ENCODE measurements around the gene GRIA4.
A peak's percentile ranks its signal among the peaks of the same experiment; 100 is the strongest.

Gene GRIA4

DNA sequence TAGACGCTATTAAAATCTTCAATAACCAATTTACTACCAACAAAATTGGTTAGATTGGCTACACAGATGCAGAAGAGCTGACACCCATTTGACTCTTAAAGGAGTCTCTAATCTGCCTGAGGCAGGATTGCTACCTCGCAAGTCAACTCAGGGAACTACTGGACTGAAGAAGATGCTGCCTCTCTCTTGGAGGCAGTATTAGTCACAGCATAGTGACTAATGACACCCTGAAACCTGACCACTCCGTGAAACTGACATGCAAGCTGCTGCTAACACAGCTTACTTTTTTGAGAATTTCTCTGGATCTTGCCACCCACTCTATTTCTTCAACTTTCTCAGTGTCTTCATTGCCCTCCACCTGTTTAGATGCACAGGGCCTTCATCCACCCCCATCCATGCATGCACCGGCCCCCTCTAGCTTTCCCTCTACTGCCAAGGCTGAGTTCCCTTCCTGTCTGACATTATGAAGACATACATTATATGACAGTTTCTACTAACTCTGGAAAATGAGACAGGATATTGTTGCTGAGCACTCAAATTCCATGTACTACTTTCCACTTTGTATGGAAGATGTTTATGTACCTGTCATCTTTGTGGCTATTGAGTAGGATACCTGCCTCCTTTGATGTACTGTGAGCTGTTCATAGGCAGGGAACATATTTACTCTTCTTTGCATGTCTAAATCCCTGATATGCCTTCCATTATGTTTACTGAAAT, 229.0 kb downstream of the GRIA4 start:
- Mint-ChIP-seq H3K4me1 (peaks cover 8% of the 10 kb centered on the region), H3K27ac (no peak overlapping the region), H3K4me3 (no peak overlapping the region), H3K36me3 (ENCODE audit: low read depth) (no peaks in the 10 kb centered on the region), H3K9me3 (no peaks in the 10 kb centered on the region), H3K27me3 (ENCODE audit: low read depth, poor library complexity) (no peaks in the 10 kb centered on the region)
- TF ChIP-seq, protein P1, sequence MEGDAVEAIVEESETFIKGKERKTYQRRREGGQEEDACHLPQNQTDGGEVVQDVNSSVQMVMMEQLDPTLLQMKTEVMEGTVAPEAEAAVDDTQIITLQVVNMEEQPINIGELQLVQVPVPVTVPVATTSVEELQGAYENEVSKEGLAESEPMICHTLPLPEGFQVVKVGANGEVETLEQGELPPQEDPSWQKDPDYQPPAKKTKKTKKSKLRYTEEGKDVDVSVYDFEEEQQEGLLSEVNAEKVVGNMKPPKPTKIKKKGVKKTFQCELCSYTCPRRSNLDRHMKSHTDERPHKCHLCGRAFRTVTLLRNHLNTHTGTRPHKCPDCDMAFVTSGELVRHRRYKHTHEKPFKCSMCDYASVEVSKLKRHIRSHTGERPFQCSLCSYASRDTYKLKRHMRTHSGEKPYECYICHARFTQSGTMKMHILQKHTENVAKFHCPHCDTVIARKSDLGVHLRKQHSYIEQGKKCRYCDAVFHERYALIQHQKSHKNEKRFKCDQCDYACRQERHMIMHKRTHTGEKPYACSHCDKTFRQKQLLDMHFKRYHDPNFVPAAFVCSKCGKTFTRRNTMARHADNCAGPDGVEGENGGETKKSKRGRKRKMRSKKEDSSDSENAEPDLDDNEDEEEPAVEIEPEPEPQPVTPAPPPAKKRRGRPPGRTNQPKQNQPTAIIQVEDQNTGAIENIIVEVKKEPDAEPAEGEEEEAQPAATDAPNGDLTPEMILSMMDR (IDR thresholded peaks at IDR 0.05), result no peak
- DNase-seq, result no peak

DNA sequence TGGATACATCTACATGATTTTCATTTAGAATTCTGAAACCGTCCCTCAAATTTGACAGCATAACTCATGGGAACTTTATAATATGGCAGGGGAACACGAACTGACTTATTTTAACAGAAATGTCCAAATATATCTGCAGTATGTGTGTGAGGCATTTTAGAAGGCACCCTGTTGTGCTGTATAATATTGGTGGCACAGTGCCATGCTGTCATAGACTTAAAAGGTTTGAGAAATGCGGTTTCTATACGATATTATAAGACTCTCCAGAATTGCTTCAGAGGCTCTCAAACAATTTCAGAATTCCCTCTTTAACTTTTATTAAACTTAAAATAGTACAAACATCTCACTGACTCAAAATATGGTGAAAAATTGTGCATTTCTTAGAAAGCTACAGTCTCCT, 230.5 kb downstream of the GRIA4 start:
- Mint-ChIP-seq H3K4me1 (peaks cover 8% of the 10 kb centered on the region), H3K27me3 (ENCODE audit: low read depth, poor library complexity) (no peaks in the 10 kb centered on the region), H3K27ac (no peak overlapping the region), H3K4me3 (no peak overlapping the region), H3K9me3 (no peaks in the 10 kb centered on the region), H3K36me3 (ENCODE audit: low read depth) (no peaks in the 10 kb centered on the region)
- no peak for DNase-seq
- TF ChIP-seq, protein P1 (IDR thresholded peaks at IDR 0.05), result no peak

DNA sequence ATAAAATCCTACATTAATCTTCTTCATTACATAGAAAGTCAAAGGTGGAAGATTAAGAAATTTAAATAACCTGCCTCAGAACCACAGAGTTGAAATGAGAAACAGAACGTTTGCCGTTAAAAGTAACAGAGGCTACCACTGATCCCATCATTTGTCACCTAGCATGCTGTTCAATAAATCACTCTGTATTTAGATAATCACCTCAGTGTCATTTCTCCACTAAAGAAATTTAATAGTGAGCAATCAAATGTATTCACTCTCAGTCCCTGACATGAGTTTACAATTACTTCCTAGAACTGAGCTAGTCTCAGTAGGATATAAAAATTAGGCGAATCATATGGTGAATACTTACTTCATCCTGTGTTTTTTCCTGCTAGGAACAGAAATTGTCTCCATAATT, 242.5 kb downstream of the GRIA4 start:
- DNase-seq, result no peak
- Mint-ChIP-seq H3K4me1 (no peaks in the 10 kb centered on the region), H3K9me3 (no peaks in the 10 kb centered on the region), H3K36me3 (ENCODE audit: low read depth) (no peaks in the 10 kb centered on the region), H3K27ac (no peak overlapping the region), H3K4me3 (no peak overlapping the region), H3K27me3 (ENCODE audit: low read depth, poor library complexity) (peaks cover 3% of the 10 kb centered on the region)
- TF ChIP-seq, protein P1 (IDR thresholded peaks at IDR 0.05), result no peak

DNA sequence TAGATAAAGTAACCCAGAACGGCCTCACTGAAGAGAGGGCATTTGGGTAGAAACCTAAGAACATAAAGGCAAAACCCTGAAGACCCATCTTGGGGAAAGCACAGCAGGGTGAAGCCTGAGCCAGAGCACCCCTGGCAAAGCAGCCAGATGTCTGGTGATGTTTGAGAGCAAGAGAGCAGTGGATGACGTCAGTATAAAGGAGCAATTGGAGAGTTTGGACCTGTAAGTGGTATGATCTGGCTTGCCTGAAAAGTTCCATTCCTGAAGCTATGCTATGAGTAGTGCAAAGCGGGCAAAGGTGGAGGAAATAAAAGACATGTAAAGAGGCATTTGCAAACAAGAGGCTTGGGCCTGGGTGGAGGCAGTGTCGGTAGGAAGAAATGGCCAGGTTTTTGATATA, 244.4 kb downstream of the GRIA4 start:
- no peaks in the 10 kb centered on the region for H3K4me1 Mint-ChIP-seq
- no peak for DNase-seq
- no peaks in the 10 kb centered on the region for H3K9me3 Mint-ChIP-seq
- H3K36me3 Mint-ChIP-seq (ENCODE audit: low read depth), result no peaks in the 10 kb centered on the region
- TF ChIP-seq, protein P1 (IDR thresholded peaks at IDR 0.05), result no peak
- no peak overlapping the region for H3K4me3 Mint-ChIP-seq
- H3K27me3 Mint-ChIP-seq (ENCODE audit: low read depth, poor library complexity), result no peaks in the 10 kb centered on the region
- no peak overlapping the region for H3K27ac Mint-ChIP-seq

DNA sequence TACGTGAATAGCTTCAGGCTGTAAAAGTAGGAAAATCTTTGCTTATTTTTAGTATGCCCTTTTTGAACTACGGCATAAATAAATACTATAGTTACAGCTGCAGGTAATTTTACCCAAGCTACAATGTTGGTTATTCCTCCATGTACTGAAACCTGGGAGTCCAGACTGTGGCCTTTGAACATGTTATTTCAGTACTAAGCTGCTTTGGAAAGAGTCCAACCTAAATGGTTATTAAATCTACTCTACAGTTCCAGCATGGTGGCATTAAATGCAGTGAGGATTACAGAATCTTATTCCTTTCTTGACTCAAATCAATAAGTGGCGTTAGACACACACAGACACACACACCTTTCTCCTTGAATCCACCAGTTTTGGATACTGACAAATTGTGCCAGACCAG, 247.1 kb downstream of the GRIA4 start:
- no peak for DNase-seq
- Mint-ChIP-seq H3K4me3 (no peak overlapping the region), H3K4me1 (no peaks in the 10 kb centered on the region), H3K27me3 (ENCODE audit: low read depth, poor library complexity) (no peaks in the 10 kb centered on the region), H3K36me3 (ENCODE audit: low read depth) (no peaks in the 10 kb centered on the region), H3K27ac (no peak overlapping the region), H3K9me3 (no peaks in the 10 kb centered on the region)
- TF ChIP-seq, protein P1 (IDR thresholded peaks at IDR 0.05), result no peak

DNA sequence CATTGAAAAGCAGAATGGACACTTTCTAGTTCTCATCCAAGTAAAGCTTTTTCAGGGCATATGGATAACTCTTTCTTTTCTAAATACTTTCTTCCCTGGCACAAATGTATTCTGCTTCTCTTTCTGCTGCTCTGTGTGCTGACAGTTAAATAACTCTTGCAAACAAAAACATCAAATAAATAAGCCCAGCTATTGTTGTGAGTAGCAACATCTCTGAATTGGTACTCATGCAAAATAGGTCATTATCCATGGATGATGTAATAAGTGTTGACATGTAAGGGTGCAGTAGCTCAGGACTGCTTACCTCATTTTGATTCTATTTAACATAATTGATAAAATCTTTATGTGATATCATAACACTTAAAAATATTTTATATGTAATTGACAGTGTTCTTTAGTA, 247.9 kb downstream of the GRIA4 start:
- DNase-seq, result no peak
- Mint-ChIP-seq H3K27ac (peak overlapping the region; percentile 6), H3K27me3 (ENCODE audit: low read depth, poor library complexity) (no peaks in the 10 kb centered on the region), H3K36me3 (ENCODE audit: low read depth) (no peaks in the 10 kb centered on the region), H3K9me3 (no peaks in the 10 kb centered on the region), H3K4me1 (no peaks in the 10 kb centered on the region), H3K4me3 (no peak overlapping the region)
- TF ChIP-seq, protein P1 (IDR thresholded peaks at IDR 0.05), result no peak
